Neural progenitor cell (in vitro differentiated cells): ENCODE results near the gene TMCO4. TPM values are rescaled to one million over a fixed set of nuclear protein-coding genes. Genes with fewer than 3 reads are reported as not detected.

Source experiments
- DNase-seq: peaks from one replicate; pipeline ENCODE4 v3.0.0-alpha.2; 2016; ENCODE audit warnings: low spot score
- H2AFZ ChIP-seq: fragments of 200-600 bp; sonication (generic); replicated peaks from 2 replicates; pipeline ENCODE4 v1.6.1; 2016; ENCODE audit warnings: antibody characterized with exemption
- H3F3A ChIP-seq: fragments of 200-600 bp; sonication (generic); 2 replicates; pipeline ENCODE4 v1.6.1; 2016; ENCODE audit warnings: antibody characterized with exemption, low read depth
- H3K27ac ChIP-seq: fragments of 200-600 bp; sonication (generic); 2 replicates; pipeline ENCODE4 v1.5.1; 2016; ENCODE audit warnings: mild to moderate bottlenecking
- H3K27me3 ChIP-seq: fragments of 200-600 bp; sonication (generic); 2 replicates; pipeline ENCODE4 v1.6.1; 2016; ENCODE audit warnings: mild to moderate bottlenecking, moderate library complexity
- H3K36me3 ChIP-seq: fragments of 200-600 bp; sonication (generic); 2 replicates; pipeline ENCODE4 v1.5.1; 2016
- H3K4me1 ChIP-seq: fragments of 200-600 bp; sonication (generic); 2 replicates; pipeline ENCODE4 v1.6.1; 2016; ENCODE audit warnings: mixed run types
- H3K4me2 ChIP-seq: fragments of 200-600 bp; sonication (generic); 2 replicates; pipeline ENCODE4 v1.6.1; 2016
- H3K4me3 ChIP-seq: fragments of 200-600 bp; sonication (generic); 2 replicates; pipeline ENCODE4 v1.5.1; 2016
- H3K79me2 ChIP-seq: fragments of 200-600 bp; sonication (generic); 2 replicates; pipeline ENCODE4 v1.6.1; 2016; ENCODE audit warnings: low read depth
- H3K9ac ChIP-seq: fragments of 200-600 bp; sonication (generic); 2 replicates; pipeline ENCODE4 v1.6.1; 2016
- H3K9me3 ChIP-seq: fragments of 200-600 bp; sonication (generic); 2 replicates; pipeline ENCODE4 v1.5.1; 2016; ENCODE audit warnings: low read depth
- H4K20me1 ChIP-seq: fragments of 200-600 bp; sonication (generic); 2 replicates; pipeline ENCODE4 v1.6.1; 2016; ENCODE audit warnings: low read depth
- H3K27ac Mint-ChIP-seq: 3 replicates; pipeline ENCODE4 v1.8.0; 2021; ENCODE audit warnings: mixed read lengths
- H3K27me3 Mint-ChIP-seq: 2 replicates; pipeline ENCODE4 v1.8.0; 2022; ENCODE audit warnings: low read depth, mild to moderate bottlenecking, inconsistent platforms, moderate library complexity, mixed read lengths; ENCODE audit not compliant: insufficient read depth
- H3K36me3 Mint-ChIP-seq: 3 replicates; pipeline ENCODE4 v1.8.0; 2021; ENCODE audit warnings: mixed read lengths
- H3K4me1 Mint-ChIP-seq: 3 replicates; pipeline ENCODE4 v1.8.0; 2021; ENCODE audit warnings: mixed read lengths
- H3K4me3 Mint-ChIP-seq: 3 replicates; pipeline ENCODE4 v1.8.0; 2021; ENCODE audit warnings: mild to moderate bottlenecking, moderate library complexity, mixed read lengths
- H3K9me3 Mint-ChIP-seq: 3 replicates; pipeline ENCODE4 v1.8.0; 2020; ENCODE audit warnings: mixed read lengths
- CTCF ChIP-seq: fragments of 200-600 bp; sonication (generic); IDR thresholded peaks from 2 replicates; pipeline ENCODE4 v1.5.1; 2017; ENCODE audit warnings: antibody characterized with exemption, mild to moderate bottlenecking
- EZH2 ChIP-seq: fragments of 200-600 bp; sonication (generic); IDR thresholded peaks from 2 replicates; pipeline ENCODE4 v1.6.1; 2017; ENCODE audit warnings: antibody characterized with exemption, mild to moderate bottlenecking, moderate library complexity
- EZH2phosphoT487 ChIP-seq: fragments of 200-600 bp; sonication (generic); IDR thresholded peaks from 2 replicates; pipeline ENCODE4 v1.6.1; 2017; ENCODE audit warnings: antibody characterized with exemption
- total RNA-seq: library from RNA; depleted of rRNA; stranded (reverse); fragments of >200 nt; gene quantifications from 2 replicates; pipeline ENCODE4 v1.2.3, GENCODE V29; 2015; ENCODE audit warnings: low replicate concordance

Gene TMCO4
- total RNA-seq, 1 donor from 2014 or later, result 0.30 TPM

- Histone ChIP-seq H3K27me3 (no peaks in the 10 kb centered on the region), H3K9ac (no peak overlapping the region), H3K9me3 (no peaks in the 10 kb centered on the region), H2AFZ (no peak overlapping the region), H3K36me3 (no peaks in the 10 kb centered on the region), H3K27ac (no peak overlapping the region), H3K4me1 (no peaks in the 10 kb centered on the region), H3K4me3 (no peak overlapping the region), H3F3A (no peaks in the 10 kb centered on the region), H4K20me1 (no peaks in the 10 kb centered on the region), H3K4me2 (no peak overlapping the region), H3K79me2 (no peaks in the 10 kb centered on the region)
- H3K4me3 Mint-ChIP-seq, result no peak overlapping the region
- H3K9me3 Mint-ChIP-seq, result no peaks in the 10 kb centered on the region
- DNase-seq, result no peak
- H3K27ac Mint-ChIP-seq, result no peak overlapping the region
- H3K4me1 Mint-ChIP-seq, result no peaks in the 10 kb centered on the region
- no peak for TF ChIP-seq EZH2phosphoT487
- no peak for TF ChIP-seq CTCF
- TF ChIP-seq EZH2, result no peak
- no peaks in the 10 kb centered on the region for H3K36me3 Mint-ChIP-seq
- peaks cover 5% of the 10 kb centered on the region for H3K27me3 Mint-ChIP-seq
Measured at GRCh38 chr1:19837866-19838265, 38.1 kb upstream of the TMCO4 start.

GRCh38 chr1:19835578-19835977, 35.9 kb upstream of the TMCO4 start:
- Histone ChIP-seq H3K9ac (no peak overlapping the region), H3K4me1 (no peaks in the 10 kb centered on the region), H3K27ac (no peak overlapping the region), H3K4me2 (no peak overlapping the region), H2AFZ (no peak overlapping the region), H3K36me3 (no peaks in the 10 kb centered on the region), H4K20me1 (no peaks in the 10 kb centered on the region), H3K4me3 (no peak overlapping the region), H3K9me3 (no peaks in the 10 kb centered on the region), H3F3A (no peaks in the 10 kb centered on the region), H3K27me3 (no peaks in the 10 kb centered on the region), H3K79me2 (no peaks in the 10 kb centered on the region)
- Mint-ChIP-seq H3K27me3 (no peaks in the 10 kb centered on the region), H3K36me3 (no peaks in the 10 kb centered on the region), H3K27ac (no peak overlapping the region), H3K4me1 (no peaks in the 10 kb centered on the region), H3K4me3 (no peak overlapping the region), H3K9me3 (no peaks in the 10 kb centered on the region)
- TF ChIP-seq EZH2phosphoT487, result no peak
- no peak for TF ChIP-seq EZH2
- TF ChIP-seq CTCF, result no peak
- no peak for DNase-seq

GRCh38 chr1:19831441-19831840, 31.7 kb upstream of the TMCO4 start:
- no peaks in the 10 kb centered on the region for H3K4me1 Mint-ChIP-seq
- H3K27ac ChIP-seq, result no peak overlapping the region
- H2AFZ ChIP-seq, result no peak overlapping the region
- no peak overlapping the region for H3K27ac Mint-ChIP-seq
- no peaks in the 10 kb centered on the region for H3K9me3 ChIP-seq
- no peak overlapping the region for H3K4me2 ChIP-seq
- no peaks in the 10 kb centered on the region for H3F3A ChIP-seq
- H3K79me2 ChIP-seq, result no peaks in the 10 kb centered on the region
- no peaks in the 10 kb centered on the region for H3K36me3 ChIP-seq
- no peaks in the 10 kb centered on the region for H4K20me1 ChIP-seq
- no peak overlapping the region for H3K4me3 ChIP-seq
- H3K9ac ChIP-seq, result no peak overlapping the region
- peaks cover 9% of the 10 kb centered on the region for H3K9me3 Mint-ChIP-seq
- no peak for DNase-seq
- TF ChIP-seq CTCF, result no peak
- no peak for TF ChIP-seq EZH2
- H3K27me3 ChIP-seq, result no peaks in the 10 kb centered on the region
- no peak overlapping the region for H3K4me3 Mint-ChIP-seq
- no peaks in the 10 kb centered on the region for H3K4me1 ChIP-seq
- H3K36me3 Mint-ChIP-seq, result no peaks in the 10 kb centered on the region
- H3K27me3 Mint-ChIP-seq, result peaks cover 5% of the 10 kb centered on the region

GRCh38 chr1:19828546-19828945, 28.8 kb upstream of the TMCO4 start:
- H3K4me1 ChIP-seq, result no peaks in the 10 kb centered on the region
- H3K9me3 Mint-ChIP-seq, result peaks cover 9% of the 10 kb centered on the region
- H3K27ac Mint-ChIP-seq, result no peak overlapping the region
- TF ChIP-seq EZH2 (no peak), CTCF (no peak), EZH2phosphoT487 (no peak)
- H3K36me3 ChIP-seq, result no peaks in the 10 kb centered on the region
- H3K4me3 ChIP-seq, result no peak overlapping the region
- H3K36me3 Mint-ChIP-seq, result no peaks in the 10 kb centered on the region
- no peak overlapping the region for H3K4me3 Mint-ChIP-seq
- no peaks in the 10 kb centered on the region for H3K79me2 ChIP-seq
- H3F3A ChIP-seq, result no peaks in the 10 kb centered on the region
- no peak for DNase-seq
- H3K27ac ChIP-seq, result no peak overlapping the region
- no peaks in the 10 kb centered on the region for H3K9me3 ChIP-seq
- H3K4me1 Mint-ChIP-seq, result no peaks in the 10 kb centered on the region
- no peak overlapping the region for H3K9ac ChIP-seq
- no peak overlapping the region for H3K4me2 ChIP-seq
- no peaks in the 10 kb centered on the region for H4K20me1 ChIP-seq
- no peaks in the 10 kb centered on the region for H3K27me3 ChIP-seq
- H2AFZ ChIP-seq, result no peak overlapping the region
- H3K27me3 Mint-ChIP-seq, result peaks cover 8% of the 10 kb centered on the region
